Amniotic epithelial cell (primary cell): Measurements from ENCODE around the gene JAM3.

Experiments used
- DNase-seq: peaks from one replicate; pipeline ENCODE4 v3.0.0-alpha.2; 2010; ENCODE audit warnings: low read depth

The JAM3 gene

DNA sequence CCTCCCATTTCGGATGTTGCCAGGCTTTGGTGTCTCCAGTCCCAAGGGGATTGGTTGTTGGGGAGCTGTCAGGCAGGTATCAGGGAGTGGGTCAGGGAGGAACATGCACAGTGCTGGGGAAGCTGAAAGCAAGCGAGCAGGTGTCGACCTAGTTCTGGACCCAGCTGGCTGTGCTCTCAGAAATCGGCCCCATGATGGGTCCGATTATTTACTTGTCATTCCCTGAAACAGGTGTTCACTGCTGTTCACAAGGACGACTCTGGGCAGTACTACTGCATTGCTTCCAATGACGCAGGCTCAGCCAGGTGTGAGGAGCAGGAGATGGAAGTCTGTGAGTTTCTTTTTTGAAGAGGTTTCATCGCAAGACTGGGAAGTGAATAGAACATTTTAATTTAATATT, 76.8 kb downstream of the JAM3 start:
- DNase-seq = no peak

DNA sequence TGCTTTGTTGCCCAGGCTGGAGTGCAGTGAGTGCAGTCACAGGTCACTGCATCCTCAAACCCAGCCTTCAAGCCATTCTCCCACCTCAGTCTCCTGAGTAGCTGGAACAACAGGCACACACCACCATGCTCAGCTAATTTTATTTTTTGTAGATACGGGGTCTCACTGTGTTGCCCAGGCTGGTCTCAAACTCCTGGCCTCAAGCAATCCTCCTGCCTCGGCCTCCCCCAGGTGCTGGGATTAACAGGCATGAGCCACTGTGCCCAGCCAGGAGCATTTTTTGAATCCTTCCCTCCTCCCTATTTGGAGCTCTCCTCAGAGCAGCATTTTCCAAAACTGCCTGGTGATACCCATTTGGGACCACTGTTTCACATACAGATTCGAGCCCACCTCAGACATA, 77.7 kb downstream of the JAM3 start:
- no peak for DNase-seq

DNA sequence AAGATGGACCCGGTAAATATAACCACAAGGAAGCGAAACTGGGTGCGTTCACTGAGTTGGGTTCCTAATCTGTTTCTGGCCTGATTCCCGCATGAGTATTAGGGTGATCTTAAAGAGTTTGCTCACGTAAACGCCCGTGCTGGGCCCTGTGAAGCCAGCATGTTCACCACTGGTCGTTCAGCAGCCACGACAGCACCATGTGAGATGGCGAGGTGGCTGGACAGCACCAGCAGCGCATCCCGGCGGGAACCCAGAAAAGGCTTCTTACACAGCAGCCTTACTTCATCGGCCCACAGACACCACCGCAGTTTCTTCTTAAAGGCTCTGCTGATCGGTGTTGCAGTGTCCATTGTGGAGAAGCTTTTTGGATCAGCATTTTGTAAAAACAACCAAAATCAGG, 80.5 kb downstream of the JAM3 start:
- DNase-seq = no peak

DNA sequence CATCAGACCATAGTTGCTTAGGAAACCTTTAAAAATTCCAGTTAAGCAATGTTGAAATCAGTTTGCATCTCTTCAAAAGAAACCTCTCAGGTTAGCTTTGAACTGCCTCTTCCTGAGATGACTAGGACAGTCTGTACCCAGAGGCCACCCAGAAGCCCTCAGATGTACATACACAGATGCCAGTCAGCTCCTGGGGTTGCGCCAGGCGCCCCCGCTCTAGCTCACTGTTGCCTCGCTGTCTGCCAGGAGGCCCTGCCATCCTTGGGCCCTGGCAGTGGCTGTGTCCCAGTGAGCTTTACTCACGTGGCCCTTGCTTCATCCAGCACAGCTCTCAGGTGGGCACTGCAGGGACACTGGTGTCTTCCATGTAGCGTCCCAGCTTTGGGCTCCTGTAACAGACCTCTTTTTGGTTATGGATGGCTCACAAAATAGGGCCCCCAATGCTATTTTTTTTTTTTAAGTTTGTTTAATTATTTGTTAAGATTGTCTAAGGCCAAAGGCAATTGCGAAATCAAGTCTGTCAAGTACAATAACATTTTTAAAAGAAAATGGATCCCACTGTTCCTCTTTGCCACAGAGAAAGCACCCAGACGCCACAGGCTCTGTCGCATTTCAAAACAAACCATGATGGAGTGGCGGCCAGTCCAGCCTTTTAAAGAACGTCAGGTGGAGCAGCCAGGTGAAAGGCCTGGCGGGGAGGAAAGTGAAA, 81.5 kb downstream of the JAM3 start:
- peak; percentile 42 for DNase-seq

DNA sequence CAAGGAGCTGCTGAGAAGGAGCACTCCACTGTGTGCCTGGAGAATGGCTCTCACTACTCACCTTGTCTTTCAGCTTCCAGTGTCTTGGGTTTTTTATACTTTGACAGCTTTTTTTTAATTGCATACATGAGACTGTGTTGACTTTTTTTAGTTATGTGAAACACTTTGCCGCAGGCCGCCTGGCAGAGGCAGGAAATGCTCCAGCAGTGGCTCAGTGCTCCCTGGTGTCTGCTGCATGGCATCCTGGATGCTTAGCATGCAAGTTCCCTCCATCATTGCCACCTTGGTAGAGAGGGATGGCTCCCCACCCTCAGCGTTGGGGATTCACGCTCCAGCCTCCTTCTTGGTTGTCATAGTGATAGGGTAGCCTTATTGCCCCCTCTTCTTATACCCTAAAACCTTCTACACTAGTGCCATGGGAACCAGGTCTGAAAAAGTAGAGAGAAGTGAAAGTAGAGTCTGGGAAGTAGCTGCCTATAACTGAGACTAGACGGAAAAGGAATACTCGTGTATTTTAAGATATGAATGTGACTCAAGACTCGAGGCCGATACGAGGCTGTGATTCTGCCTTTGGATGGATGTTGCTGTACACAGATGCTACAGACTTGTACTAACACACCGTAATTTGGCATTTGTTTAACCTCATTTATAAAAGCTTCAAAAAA, 82.3 kb downstream of the JAM3 start:
- DNase-seq = no peak

DNA sequence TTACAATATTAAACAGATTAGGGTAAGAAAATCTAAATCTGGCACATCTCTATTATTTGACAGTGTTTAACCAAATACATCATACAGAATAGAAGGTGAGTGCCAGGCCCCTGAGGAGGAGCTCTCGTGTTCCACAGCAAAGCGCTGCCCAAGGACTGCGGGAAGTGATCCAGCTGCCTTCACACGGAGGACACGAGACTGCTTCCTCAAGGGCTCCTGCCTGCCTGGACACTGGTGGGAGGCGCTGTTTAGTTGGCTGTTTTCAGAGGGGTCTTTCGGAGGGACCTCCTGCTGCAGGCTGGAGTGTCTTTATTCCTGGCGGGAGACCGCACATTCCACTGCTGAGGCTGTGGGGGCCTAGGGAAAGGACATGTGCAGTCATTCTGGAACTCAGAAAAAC, 83.8 kb downstream of the JAM3 start:
- DNase-seq = no peak

DNA sequence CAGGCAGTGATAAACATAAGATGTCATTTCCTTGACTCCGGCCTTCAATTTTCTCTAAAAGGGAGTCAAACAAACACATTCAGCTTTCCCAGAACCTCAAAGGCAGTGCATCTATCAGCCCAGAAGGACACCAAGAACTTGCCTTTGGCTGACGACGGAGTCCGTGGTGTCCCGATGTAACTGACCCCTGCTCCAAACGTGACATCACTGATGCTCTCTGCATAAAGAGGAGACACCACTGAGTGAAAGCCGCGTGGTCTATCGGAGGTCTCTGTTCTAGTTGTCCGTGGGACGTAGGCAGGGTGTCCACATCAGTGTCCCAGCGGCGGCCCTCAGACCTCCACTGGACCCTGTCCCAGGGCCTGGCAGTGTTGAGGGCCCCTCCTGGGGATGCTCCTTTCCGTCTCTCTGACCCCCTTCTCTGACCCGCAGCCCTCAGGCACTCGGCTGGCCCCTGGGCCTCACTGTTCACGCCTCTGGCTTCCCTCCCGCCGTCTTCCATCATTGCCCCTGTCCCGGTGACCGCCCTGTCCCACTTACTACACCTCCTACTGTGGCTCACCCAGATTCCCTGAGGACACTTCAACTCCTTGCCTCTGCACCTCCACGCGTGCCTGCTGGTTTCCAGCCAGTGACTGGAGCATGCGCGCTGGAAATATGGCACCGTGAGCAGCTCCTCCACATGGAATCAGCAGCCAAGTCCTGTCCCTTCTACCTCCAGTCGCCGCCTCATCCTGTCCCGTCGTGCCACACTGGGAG, 84.5 kb downstream of the JAM3 start:
- DNase-seq = no peak

DNA sequence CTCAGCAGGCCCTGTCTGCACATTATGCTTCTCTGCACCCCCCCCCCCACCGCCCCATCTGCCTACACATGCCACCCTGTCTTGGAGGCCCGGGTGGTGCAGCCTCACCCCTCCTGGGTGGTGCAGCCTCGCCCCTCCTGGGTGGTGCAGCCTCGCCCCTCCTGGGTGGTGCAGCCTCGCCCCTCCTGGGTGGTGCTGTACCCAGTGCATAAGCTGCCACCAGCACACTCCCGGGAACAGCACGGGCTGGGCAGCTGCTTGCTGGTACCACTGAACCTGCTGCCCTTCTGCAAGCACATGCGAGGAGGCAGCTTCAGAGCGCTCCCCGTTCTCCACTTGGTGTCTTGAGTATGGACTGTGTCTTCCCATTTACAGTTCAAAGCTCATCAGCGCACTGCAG, 85.6 kb downstream of the JAM3 start:
- DNase-seq = no peak

DNA sequence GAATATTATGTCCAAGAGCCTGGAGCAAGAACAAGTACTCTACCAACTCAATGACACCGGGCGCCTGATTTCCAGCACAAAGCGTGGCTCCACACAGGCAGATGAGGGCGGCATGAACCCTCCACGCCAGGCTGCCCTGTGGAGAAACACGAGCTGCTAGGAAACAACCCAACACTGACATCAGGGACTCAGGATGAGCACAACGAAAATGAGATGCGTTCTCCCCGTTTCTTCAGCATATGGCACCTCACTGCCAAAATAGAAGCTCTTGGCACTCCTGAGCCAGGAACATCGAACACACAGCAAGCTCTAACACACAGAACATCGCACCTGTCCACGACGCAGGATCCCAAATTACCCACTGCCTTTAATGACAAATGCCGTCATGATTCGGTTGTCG, 86.6 kb downstream of the JAM3 start:
- DNase-seq = no peak

DNA sequence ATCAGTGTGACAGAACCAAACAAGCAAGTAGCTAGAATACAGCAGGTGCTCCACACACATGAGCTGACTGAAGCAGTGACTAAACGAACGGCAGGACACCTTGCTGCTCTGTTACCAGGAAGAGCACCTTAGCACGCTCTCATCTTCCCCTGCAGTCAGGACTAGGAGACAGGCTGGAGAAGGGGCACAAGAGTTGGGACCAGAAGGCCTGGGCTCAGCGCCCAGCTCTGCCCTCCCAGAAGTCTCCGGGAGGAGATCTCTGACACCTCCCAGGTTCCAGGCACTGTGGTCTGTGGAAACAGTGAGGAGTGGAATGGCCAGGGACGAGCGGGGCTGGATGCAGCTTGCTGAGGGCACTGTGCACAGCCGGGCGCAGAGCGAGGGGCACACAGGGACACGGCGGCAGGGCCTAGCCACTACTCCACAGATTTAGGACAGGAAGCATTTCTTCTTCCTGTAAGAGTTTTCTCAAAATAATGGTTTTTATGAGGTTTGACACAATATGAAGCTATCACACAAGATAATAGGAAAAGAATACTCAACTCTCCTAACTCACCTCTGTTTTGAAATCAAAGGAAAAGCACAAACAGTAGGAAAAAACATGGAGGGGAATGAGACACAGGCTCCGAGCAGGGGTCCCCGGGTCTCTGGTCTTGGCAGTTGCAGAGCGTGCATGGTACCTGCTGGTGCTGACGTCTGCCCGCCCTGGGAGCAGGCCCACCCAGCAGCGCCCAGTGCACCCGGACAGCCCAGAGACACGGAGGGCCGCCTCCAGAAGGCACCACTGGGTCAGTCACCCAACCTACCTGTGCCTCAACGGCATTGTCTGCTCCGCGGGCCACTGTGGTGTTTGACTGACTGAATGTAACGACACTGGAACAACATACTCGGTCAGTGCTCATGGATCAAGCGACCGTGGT, 87.3 kb downstream of the JAM3 start:
- no peak for DNase-seq

DNA sequence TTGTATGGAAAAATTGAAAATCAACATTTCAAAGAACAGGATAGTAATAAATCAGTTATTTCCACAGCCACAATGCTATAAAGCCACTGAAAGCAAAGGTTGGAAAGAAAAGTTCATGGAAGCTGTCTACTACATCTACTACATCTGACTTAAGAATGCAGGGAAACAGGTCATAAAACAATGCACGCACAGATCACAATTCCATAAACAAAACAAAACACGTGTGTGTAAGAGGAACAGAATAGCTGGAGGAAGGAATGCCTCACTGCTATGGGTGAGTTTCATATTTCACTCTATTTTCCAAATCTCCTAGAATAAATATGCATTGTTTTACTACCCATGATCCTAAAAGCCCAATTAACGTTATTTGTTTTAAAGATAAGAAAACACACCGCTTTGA, 88.6 kb downstream of the JAM3 start:
- no peak for DNase-seq

DNA sequence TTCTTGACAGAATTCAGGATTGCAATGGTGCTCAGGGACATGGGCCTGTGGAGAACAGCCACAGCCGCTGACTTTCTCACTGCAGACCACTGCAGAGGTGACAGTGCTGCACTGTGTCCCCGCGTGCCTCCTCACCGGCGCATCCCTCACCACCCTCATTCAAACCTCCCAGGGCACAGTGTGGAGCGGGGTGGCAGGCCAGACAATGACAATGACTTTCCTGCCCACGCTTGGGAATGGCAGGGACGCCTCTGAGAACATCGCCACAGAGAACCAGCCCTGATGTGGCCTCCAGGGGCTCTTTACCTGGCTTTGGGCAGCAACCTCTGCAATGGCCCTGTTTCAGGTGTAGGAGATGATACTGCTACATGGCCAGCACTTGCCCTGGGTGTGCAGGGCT, 89.2 kb downstream of the JAM3 start:
- DNase-seq = no peak

DNA sequence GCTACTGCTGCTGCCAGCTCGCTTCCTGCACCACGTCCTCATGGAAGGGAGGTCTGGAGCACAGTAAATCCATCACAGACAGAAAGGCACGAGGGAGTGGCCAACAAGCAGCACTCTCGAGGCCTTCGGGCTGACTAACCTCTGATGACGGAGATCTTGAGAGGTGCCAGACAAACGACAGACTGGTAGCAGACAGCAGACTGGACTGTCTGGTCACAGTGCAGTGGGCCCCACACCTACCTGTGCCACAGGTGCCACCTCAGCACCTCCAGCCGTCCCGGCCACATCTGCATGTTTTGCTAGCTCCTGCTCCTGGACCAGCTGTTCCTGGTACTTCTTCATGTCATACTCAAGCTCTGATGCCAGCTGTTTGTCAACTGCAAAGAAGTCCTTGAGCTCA, 90.8 kb downstream of the JAM3 start:
- no peak for DNase-seq

DNA sequence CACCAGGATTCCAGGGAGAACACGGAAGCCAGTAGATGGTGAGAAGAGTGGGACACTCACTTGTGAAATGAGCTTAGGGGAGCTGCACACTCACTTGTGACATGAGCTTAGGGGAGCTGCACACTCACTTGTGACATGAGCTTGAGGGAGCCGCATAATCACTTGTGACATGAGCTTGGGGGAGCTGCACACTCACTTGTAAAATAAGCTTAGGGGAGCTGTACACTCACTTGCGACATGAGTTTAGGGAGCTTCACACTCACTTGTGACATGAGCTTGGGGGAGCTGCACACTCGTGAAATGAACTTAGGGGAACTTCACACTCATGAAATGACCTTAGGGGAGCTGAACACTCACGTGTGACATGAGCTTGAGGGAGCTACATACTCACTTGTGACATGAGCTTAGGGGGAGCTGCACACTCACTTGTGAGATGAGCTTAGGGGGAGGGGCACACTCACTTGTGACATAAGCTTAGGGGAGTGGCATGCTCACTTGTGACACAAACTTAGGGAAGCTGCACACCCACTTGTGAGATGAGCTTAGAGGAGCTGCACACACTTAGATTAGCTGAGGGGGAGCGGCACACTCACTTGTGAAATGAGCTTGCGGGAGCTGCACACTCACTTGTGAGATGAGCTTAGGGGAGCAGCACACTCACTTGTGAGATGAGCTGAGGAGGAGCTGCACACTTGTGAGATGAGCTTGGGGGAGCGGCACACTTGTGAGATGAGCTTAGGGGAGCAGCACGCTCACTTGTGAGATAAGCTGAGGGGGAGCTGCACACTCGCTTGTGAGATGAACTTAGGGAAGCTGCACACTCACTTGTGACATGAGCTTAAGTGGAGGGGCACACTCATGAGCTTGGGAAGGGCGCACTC, 95.9 kb downstream of the JAM3 start:
- DNase-seq = no peak

DNA sequence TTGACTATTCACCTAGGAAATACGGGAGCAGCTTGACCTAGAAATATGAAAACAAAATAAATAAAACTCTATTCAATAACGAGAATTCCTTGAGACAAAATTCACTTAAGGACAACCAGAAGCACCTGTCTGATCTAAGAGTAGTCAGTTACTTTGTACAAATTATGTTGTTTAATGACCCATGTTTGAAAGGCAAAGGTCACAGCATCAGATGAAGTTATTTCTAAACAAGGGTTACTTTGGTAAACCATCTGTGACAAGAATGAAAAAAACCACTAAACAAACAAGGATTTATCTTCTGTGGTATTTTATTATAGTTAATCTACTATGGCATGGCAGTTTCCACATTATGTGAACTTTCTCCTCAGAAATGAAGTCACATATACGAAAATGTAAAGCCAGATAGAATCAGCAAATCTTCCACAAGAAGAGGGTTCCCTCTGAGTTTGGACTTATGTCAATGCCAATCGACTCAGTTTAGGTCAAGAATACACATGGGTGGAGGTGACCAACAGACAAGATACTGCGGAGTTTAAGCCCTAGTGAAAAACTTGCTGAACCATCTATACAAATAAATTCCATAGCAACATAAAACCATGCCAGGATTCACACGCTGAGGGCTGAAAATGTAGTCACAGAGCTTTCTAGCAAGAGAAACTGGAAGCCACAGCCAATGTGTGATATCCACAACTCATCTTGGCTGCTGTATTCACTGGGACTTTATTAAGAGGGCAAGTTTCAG, 101.5 kb downstream of the JAM3 start:
- DNase-seq = peak; percentile 12

DNA sequence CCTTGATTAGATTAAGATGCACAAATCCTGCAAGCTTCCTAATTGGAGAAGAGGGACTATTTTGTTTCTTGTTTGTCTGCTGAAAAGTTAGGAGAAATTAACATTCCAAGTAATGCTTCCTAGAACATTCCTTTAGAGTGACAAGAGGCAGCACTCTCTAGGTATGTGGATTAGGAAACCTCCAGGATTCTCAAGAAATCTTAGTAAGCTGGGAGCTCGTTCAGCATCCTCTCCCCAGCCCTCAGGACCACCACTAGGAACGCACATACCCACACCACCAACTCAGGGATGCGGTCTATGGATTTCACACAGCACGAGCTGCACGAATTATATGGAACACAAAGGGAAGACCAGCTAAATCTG, 102.0 kb downstream of the JAM3 start:
- peak; percentile 78 for DNase-seq

DNA sequence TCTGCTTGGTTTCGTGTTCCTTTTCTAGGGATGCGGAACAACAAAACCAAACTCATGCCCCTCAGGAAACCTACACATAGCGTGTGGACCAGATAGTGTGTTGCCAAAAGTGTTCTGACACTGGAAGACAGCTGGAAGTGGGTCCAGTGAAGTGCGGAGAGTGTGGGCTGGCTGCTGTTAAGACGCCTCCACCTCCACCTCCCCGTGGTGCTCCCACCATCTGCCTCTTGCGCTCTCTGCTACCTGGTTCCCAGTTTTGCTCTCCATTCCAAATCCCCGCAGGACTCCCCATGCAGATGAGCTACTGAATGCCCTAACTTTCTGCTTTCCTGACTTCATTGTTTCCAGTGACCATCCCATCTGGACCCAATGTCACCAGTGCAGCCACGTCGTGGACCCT, 103.1 kb downstream of the JAM3 start:
- no peak for DNase-seq

DNA sequence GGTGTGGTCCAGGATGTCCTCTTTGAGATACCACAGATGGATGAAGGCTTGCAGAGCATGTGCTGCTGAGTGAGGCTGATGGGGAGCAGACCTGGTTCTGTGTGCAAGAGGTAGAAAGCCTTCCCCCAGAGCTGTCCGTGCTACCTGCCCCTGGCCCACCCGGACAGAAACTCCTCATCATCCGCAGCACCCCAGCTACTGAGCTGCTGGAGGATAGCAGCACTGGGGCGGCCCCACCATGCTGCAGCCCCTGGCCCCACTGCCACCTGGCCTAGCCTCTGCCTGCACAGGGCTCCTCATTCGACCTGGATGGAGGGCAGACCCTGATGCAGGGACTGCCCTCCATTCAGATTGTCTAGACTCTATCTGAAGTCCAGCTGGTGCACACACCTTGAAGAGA, 104.4 kb downstream of the JAM3 start:
- no peak for DNase-seq

DNA sequence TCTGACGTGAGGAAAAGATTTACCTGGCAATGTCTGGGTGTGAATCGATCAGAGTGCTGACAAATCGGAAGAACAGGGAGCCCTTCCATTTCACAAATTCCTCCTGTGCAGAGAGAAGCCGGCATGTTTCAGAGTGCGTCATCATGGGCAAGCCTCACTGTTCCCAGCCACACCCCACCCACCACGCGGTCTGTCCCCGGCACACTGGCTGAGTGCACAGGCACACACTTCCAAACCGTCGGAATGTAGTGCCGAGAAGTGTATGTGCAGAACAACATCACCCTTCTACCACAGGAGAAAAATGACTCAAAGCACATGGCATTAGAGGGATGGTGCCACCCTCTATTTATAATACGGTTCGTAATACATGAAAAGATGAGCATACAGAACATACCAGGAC, 107.4 kb downstream of the JAM3 start:
- no peak for DNase-seq

DNA sequence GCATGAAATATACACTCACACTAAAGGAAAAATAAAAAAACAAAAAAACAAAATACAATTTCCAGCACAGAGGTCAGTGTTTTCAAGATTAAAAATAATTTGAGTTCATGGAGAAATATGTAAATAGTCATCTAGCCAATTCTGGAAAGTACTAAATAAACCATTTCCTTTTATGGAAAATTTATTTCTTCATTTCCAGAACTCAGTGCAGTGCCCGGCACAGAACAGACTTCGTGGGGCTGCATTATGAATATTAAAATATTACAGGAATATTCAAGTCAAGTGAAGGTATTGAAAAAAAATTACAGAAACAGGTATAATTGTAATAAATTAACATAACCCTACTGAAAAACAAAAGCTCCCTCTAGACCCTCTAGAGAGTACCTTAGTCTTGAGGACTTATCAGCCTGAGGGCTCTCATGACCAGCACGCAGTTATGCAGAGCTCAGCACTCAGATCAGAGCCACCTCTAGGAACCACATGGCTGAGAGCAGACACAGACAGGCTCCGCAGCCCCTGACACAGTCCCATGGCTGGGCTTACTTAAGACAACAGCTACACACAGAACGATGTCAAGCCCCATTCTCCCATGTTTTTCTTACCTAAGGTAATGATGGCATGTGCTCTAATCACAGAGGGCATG, 109.3 kb downstream of the JAM3 start:
- DNase-seq = no peak
